ENCODE measurements around the gene TRIM51G. TPM values are rescaled to one million over a fixed set of nuclear protein-coding genes. Genes with fewer than 3 reads are reported as not detected.
"Not testable (repeated sequence)": the region's sequence is repeated elsewhere in the genome, so short reads cannot be mapped to it uniquely, and the experiment has no call there.

The TRIM51G gene
- not detected for total RNA-seq

GRCh38 chr11:48983785-48984184 is at the start of gene TRIM51G:
Gene TRIM51G (minus strand): TSS chr11:48983885. CDS start chr11:48981695, 2,190 bp downstream.
- DNase-seq (ENCODE audit: low spot score in 2 of 2); intact Hi-C loops (cut with DNase I; ENCODE audit: low total_unique reads); H3K4me3 ChIP-seq (ENCODE audit: low read depth, poor library complexity, severe bottlenecking): not testable (repeated sequence)

GRCh38 chr11:49028523-49028922 is 44.8 kb upstream of the TRIM51G start, which contains the start of gene TRIM49B:
Gene TRIM49B (plus strand): TSS chr11:49028823. CDS start chr11:49031600, 2,777 bp downstream.
- WGBS, 2 donors = 34 to 65% methylated on average over 2 of the region's 2 CpGs
- intact Hi-C loops (cut with DNase I; ENCODE audit: low total_unique reads) = not testable (repeated sequence)

GRCh38 chr11:48968592-48968991 is 15.1 kb downstream of the TRIM51G start:
- DNase-seq (ENCODE audit: low spot score in 2 of 2); H3K4me3 ChIP-seq (ENCODE audit: low read depth, poor library complexity, severe bottlenecking); intact Hi-C loops (cut with DNase I; ENCODE audit: low total_unique reads): not testable (repeated sequence)
- 96% methylated on average over 20 to 25 of the region's 25 CpGs for WGBS, 2 donors

More at GRCh38 chr11:49028523-49028922, 44.8 kb upstream of the TRIM51G start, which contains the start of gene TRIM49B:
- H3K4me3 ChIP-seq (ENCODE audit: low read depth, poor library complexity, severe bottlenecking); DNase-seq (ENCODE audit: low spot score in 2 of 2): not testable (repeated sequence)

- 66 to 93% methylated on average over 6 to 23 of the region's 35 CpGs for WGBS, 2 donors
- H3K4me3 ChIP-seq (ENCODE audit: low read depth, poor library complexity, severe bottlenecking); intact Hi-C loops (cut with DNase I; ENCODE audit: low total_unique reads); DNase-seq (ENCODE audit: low spot score in 2 of 2): not testable (repeated sequence)
Observed at GRCh38 chr11:48955315-48956049, 28.2 kb downstream of the TRIM51G start.

- DNase-seq (ENCODE audit: low spot score in 2 of 2); H3K4me3 ChIP-seq (ENCODE audit: low read depth, poor library complexity, severe bottlenecking); intact Hi-C loops (cut with DNase I; ENCODE audit: low total_unique reads): not testable (repeated sequence)
- WGBS, 2 donors = 71 to 85% methylated on average over 7 of the region's 7 CpGs
Observed at GRCh38 chr11:48945796-48946195, 37.9 kb downstream of the TRIM51G start.

Other genes starting within 250 kb of the TRIM51G start
- not detected for gene TRIM49B, start 44.9 kb upstream of the TRIM51G start, total RNA-seq
- gene TRIM64C, start 75.2 kb upstream of the TRIM51G start, total RNA-seq = not detected
- gene FOLH1, start 224.7 kb upstream of the TRIM51G start, total RNA-seq = 1 to 10 TPM; 1.9 to 4.6 (median 2.8) TPM

All from lower leg skin (tissue), 4 donors.